ENCODE data around the gene GPN1.

DNA sequence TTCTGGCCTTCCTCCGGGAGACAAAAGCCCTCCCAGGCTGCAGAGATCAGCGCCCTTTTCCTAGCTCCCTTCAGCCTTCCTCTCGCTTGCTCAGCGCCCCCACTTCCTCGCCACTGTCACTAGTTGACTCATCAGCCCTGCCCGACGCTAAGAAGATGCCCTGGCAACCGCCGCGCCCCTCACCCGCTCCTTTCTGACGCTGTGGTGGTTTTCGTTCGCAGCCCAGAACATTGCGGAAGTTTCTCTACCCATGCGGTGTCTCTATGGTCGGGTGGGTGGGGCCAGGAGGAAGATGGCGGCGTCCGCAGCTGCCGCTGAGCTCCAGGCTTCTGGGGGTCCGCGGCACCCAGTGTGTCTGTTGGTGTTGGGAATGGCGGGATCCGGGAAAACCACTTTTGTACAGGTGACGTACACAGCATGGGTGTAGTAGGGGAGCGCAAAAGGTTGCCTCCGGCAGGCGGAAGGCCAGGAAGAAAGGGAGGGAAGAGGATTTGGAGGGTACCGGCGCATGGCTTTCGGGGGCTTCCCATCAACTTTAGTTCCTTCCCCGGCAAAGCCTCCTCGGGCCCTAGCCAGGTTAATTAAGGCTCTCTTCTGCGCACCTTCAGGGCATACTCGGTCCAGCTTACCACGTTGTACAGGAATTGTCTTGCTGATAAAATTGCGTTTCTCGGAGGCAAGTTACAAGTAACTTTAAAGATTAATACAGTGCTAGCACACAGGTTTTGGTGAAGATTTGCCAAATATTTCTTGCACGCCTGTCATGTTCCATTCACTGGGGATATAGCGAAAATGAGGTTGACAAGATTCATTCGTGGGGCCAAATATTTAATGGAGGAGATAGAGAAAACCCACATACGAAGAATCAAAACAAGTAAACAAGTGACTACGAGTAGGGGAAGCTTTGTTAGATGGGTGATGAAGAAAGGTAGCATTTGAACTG, at the start of gene GPN1, which contains the start of gene CCDC121:
- TF ChIP-seq, protein P1, sequence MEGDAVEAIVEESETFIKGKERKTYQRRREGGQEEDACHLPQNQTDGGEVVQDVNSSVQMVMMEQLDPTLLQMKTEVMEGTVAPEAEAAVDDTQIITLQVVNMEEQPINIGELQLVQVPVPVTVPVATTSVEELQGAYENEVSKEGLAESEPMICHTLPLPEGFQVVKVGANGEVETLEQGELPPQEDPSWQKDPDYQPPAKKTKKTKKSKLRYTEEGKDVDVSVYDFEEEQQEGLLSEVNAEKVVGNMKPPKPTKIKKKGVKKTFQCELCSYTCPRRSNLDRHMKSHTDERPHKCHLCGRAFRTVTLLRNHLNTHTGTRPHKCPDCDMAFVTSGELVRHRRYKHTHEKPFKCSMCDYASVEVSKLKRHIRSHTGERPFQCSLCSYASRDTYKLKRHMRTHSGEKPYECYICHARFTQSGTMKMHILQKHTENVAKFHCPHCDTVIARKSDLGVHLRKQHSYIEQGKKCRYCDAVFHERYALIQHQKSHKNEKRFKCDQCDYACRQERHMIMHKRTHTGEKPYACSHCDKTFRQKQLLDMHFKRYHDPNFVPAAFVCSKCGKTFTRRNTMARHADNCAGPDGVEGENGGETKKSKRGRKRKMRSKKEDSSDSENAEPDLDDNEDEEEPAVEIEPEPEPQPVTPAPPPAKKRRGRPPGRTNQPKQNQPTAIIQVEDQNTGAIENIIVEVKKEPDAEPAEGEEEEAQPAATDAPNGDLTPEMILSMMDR (conservative IDR thresholded peaks at IDR 0.05; ENCODE audit: low read depth, low read length) = no peak
- TF ChIP-seq EZH2 (IDR thresholded peaks at IDR 0.05; ENCODE audit: borderline replicate concordance, low read depth, low read length, poor library complexity, severe bottlenecking) = no peak

All from A673 (cell line).